EH (cell line): ENCODE results near the gene RALBP1.
"Not testable (repeated sequence)": the region's sequence is repeated elsewhere in the genome, so short reads cannot be mapped to it uniquely, and the experiment has no call there.

Experiments
- DNase-seq: peaks from one replicate; pipeline ENCODE4 v3.0.0-alpha.2; 2015; ENCODE audit warnings: low read depth

The RALBP1 gene

DNA sequence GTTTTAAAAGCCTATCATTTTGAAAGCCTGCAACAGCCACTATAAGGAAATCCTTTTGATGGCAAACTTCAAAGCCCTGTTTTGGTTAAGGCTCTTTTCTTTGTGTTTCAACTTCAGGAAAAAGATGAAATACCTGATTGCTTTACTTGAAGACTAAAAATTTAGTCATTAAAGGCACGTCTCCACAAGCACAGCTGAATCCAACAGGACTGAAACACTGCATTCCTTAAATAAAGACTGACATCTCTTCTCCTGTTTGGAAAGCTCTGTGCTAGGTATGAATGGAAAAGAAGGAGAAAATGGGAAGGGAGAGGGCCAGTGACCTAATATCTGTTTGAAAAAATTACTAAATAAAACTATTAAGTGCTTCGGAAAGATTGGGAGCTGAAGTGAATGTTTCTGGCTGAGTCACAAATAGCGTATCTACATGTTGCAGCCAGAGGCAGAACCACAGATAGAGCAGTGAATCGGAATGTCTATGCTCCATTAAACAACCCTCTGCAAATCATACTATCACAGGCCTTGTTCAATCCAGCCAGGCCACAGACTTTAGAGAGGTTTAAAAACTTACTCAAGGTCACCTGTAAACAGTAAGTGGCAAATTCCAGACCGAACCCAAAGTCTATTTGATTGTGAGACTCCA is 21.1 kb upstream of the RALBP1 start:
- DNase-seq: no peak

DNA sequence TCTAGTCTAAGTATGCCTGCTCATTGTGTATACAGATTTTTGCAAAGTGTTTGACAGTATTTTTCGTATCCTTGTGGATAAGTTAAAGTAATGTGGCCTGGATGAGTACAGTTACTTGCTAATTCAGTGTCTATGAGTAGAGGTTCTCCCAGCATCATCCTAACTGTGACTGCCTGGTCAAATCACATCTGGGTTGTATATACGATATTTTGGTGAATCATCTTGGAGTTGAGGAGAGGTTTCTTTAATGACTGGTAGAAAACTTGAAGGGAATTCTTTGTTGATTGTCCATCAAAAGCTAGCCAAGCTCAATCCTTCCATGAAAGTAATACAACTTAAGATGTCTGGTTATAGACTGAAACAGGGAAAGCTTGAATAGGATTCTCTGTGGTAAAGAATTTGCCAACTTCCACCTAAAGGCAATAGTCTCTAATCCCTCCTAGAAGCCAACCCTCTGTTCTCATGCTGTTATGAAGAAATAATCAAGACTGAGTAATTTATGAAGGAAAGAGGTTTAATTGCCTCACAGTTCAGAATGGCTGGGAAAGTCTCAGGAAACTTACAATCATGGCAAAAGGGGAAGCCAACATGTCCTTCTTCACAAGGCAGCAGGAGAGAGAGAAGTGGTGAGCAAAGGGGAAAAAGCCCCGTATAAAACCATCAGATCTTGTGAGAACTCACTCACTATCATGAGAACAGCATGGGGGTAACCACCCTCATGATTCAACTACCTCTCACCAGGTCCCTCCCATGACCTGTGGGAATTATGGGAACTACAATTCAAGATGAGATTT is 19.4 kb upstream of the RALBP1 start:
- DNase-seq: no peak

DNA sequence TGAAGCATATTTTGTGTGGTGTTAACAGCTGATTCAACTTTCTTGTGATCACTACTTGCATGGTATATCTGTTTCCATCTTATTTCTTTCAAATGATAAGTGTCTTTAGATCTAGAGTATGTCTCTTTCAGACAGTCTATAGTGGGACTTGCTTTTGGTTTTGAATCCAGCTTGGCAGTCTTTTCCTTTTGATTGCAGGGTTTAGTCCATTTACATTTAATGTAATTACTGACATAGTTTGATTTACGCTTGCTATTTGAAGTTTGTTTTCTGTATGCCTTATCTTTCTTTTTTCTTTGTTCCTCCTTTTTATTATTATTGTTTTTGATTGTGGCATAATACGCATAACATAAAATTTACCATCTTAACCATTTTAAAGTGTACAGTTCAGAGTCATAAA is 9.2 kb upstream of the RALBP1 start:
- DNase-seq: no peak

DNA sequence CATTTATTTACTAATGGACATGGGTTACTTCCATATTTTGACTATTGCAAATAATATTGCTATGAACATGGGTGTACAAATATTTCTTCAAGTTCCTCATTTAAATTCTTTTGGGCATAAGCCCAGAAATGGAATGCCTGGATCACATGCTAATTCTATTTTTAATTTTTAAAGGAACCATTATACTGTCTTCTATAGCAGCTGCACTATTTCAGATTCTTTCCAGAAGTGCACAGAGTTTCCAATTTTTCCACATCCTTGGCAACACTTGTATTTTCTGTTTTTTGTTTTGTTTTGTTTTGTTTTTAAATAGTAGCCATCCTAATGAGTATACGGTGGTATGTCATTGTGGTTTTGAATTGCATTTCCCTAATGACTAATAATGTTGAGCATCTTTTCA is 8.5 kb upstream of the RALBP1 start:
- peak; percentile 21 for DNase-seq

DNA sequence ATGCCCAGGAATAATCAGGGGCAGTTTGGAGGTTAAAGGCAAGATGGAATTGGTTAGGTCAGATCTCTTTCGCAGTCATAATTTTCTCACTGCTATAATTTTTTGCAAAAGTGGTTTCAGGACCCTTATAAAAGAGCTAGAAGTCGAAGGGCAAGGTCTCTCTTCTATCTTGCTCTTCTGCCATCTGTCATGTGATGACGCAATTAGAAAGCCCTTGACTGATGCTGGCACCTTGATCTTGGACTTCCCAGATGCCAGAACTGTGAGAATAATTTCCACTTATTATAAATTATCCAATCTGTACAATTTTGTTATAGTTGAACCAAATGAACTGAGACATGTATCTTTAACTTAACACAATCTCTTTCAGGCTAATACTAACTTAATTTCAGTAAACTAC is 6.3 kb upstream of the RALBP1 start:
- DNase-seq: no peak

DNA sequence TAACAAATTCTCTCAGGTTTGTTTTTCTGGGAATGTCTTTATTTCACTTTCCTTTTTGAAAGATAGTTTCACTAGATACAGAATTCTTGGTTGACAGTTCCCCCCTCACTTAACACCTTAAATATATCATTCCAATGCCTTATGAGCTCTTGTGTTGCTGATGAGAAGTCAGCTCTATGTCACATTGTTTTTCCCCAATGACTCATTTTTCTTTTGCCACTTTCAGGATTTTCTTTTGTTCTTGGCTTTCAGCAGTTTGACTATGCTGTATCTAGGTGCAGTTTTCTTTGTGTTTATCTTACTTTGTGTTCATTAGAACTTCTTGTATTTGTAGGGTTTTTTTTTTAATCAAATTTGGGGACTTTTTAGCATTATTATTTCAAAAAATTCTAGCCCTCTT is 5.6 kb upstream of the RALBP1 start:
- DNase-seq: no peak

DNA sequence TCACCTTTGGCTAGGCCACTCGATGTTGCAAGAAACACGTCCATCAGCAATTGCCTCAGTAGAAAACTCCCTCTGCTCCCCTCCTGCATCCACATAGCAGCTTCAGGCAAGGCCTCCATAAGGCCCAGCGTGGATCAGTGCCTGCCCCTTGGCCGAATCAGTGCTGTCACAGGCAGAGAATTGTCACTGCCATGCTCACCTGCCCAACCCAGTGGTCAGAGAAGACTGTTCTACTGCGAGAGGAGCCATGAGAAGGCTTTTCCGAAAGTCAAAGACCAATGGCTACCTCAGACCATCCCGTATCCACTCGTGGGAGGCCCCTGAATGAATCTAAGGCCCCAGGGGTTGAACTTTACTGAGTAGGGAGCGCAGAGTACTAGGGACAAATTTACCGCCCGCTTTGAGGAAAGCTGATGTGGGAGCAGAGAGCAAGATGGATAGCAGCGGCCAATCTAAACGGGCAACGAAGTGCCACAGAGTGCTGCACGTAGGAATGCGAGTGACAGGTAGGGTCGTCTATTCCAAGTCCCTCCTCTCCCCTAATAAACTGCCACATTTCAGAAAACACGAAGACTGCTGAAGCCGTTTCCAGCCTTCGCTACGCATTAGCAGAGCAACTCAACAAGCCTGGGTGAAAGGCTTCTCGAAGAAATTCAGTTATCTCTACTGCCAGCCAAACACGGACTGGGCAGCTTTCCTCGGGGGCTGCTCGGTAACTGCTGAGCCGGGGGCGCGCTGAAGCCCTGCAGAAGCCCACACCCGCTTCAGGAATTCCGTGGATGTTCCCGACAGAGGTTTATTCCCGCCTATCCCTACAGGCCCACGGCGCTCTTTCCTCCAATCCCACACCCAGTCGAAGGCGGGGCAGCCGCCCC is 968 bp upstream of the RALBP1 start:
- peak; percentile 88 for DNase-seq

DNA sequence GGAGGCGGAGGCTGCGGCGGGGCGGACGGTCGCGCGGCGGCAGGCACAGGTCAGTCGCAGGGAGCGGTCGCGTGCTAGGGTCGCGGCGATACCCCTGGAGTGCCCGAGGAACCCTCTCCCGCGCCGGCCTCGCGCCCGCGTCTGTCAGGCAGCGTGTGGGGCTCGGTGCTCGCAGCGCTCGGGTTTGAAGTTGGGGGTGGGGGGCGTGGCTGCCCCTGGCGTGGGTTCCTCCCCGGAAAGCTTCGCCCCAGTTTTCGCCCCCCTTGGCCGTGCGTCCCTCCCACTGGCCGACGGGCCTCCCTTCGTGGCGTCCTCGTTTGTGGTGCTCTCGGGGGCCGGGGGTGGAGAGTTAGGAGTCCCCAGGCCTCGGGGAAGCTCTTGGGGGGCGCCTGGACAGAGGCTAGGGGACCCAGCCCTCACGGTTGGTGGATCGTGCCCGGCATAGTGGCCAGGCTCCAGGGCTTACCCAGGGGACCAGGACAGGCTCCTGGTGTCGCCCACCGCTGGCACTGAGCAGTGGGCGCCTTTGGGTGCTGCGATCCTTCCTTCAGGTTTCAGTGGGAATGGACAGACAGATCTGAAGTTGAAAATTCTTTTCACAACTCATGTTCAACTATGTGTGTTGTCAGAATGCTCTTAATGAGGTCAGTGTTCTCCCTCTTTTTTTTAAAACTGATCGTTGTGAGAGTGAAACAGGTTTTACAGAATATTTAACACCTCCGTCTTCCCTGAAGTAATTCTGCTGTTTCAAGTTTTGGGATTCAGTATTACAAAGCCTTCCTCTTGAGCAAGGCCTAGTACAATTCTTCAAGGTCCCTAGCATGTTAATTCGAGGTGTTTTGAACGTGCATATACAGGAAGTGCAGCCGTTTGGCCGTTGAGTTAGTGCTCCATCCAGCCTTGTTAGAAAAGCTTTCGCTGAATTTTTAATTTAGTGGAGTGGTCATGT is 604 bp downstream of the RALBP1 start:
- DNase-seq: peak; percentile 48

DNA sequence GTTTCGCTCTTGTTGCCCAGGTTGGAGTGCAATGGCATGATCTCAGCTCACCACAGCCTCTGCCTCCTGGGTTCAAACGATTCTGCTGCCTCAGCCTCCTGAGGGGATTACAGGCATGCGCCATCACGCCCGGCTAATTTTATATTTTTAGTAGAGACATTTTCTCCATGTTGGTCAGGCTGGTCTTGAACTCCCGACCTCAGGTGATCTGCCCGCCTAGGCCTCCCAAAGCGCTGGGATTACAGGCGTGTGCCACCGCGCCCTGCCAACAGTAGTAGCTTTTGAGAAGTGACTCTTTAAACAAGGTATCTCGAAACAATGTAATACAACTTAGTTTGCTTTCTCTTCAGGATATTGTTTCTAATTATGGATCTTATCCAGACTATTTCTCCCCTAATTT is 1.6 kb downstream of the RALBP1 start:
- not testable (repeated sequence) for DNase-seq

DNA sequence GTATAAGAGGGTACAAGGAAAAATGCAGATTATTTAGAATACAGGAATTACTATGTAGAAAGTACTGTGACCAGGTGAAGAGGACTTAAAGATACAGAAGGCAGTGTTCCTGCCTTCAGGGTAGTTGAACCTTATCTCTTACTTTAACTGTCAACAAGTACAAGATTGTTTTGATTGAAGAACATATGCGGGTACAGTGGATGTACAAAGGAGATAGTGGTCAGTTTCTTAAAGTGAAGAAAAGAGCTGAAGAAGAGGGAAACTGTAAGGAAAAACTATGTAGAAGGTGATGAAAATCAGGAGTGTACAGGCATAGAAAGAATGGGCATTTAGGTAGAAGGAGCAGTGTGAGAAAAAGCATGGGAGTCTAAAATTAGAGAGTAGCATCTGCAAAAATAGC is 2.2 kb downstream of the RALBP1 start:
- no peak for DNase-seq

DNA sequence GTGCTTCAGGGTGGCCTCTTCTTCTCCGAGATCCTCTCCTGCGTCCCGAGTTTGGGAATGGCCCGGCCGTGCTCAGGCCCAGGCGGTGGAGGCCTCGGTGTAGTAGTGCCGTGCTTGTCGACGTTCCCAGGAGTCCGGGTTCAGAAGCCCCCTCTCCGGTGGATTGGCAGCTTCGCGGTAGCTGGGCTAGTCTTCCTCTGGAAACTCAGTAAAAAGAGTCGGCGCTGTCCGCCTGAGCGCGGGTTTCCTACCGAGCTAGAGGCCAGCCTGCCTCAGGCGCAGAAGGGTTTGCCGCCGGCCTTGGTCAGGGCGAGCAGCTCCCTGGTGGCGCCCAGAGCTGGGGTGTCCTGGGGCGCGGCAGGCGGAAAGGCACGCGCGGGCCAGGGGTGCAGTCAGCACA is 3.2 kb downstream of the RALBP1 start:
- DNase-seq: no peak

DNA sequence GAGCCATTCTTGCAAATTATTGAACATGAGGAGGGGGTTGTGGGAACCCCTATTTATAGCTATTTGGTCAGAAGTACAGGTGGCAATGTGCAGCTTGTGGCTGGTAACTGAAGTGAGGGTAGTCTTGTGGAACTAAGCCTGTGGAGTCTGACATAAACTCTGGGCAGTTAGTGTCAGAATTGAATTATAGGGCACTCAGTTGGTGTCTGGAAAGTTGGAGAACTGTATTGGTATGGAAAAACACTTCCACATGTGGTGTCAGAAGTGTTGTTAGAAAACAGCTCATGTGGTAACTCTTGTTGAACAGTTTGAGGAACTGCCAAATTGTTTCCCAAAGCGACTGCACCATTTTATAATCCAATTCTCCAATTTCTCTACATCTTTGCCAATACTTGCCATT is 7.5 kb downstream of the RALBP1 start:
- no peak for DNase-seq

DNA sequence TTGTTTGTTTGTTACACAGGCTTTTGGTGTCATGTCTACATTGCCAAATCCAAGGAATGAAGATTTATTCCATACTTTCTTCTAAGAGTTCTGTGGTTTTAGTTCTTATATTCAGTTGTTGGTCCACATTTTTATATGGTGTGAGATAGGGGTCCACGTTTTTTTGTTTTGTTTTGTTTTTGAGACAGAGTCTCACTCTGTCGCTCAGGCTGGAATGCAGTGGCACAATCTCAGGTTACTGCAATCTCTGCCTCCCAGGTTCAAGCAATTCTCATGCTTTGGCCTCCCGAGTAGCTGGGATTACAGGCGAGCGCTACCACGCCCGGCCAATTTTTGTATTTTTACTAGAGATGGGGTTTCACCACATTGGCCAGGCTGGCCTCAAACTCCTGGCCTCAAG is 8.2 kb downstream of the RALBP1 start:
- no peak for DNase-seq

DNA sequence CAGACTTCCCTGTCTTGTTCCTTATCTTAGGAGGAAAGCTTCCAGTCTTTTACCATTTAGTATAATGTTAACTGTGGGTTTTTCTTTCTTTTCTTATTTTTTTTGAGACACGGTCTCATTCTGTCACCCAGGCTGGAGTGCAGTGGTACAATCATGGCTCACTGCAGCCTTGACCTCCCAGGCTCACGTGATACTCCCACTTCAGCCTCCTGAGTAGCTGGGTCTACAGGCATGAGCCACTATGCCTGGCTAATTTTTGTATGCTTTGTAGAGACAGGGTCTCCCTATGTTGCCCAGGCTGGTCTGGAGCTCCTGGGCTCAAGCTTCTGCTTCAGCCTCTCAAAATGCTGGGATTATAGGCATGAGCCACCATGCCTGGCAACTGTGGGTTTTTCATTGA is 9.5 kb downstream of the RALBP1 start:
- DNase-seq: not testable (repeated sequence)

DNA sequence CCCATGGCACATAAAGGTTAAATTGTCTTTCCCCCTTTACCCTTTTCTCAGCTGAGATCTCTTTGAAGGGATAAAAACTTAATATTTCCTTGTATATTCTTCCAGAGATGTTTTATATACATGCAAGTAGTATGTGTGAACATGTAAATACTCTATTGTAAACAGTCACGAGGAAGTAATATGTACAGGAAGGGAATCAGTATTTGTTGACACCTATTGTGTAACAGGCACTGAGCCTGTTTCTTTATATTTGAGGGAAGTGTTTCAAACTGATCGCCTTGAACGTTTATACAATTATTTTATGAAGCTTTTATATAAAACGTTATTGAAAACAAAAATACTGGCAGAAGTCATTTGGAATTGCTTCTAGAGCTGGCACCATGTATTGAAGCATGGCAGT is 13.2 kb downstream of the RALBP1 start:
- no peak for DNase-seq

DNA sequence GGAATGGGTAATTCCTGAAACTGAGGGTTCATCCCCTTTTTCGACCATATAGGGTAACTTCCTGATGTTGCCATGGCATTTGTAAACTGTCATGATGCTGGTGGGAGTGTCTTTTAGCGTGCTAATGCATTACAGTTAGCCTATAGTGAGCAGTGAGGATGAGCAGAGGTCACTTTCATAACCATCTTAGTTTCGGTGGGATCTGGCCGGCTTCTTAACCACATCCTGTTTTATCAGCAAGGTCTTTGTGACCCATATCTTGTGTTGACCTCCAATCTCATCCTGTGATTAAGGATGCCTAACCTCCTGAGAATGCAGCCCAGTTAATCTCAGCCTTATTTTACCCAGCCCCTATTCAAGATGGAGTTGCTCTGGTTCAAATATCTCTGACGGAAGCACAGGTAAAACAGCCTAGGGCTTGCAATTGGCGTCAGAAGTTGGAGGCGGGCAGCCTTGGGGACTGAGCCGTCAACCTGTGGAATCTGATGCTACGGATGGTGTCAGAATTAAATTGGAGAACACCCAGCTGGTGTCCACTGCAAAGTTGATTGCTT is 19.5 kb downstream of the RALBP1 start:
- peak; percentile 61 for DNase-seq

DNA sequence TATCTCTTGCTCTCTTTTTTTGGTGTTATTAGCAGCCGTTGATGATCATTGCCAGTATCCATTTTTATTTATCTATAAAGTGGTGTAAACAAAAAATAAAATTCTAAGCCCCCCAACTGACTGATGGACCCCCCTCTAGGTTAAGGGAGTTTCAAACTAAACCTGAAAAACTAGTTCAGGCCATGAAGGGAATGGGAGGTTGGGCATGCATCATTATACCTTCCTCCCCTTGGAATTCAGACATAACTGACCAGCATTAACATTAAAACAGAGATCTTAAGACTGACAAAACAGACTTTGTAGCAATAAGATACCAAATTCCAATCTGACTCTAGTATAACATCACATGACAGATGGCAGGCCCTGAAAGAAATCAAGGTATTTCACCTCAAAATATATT is 20.2 kb downstream of the RALBP1 start:
- no peak for DNase-seq

DNA sequence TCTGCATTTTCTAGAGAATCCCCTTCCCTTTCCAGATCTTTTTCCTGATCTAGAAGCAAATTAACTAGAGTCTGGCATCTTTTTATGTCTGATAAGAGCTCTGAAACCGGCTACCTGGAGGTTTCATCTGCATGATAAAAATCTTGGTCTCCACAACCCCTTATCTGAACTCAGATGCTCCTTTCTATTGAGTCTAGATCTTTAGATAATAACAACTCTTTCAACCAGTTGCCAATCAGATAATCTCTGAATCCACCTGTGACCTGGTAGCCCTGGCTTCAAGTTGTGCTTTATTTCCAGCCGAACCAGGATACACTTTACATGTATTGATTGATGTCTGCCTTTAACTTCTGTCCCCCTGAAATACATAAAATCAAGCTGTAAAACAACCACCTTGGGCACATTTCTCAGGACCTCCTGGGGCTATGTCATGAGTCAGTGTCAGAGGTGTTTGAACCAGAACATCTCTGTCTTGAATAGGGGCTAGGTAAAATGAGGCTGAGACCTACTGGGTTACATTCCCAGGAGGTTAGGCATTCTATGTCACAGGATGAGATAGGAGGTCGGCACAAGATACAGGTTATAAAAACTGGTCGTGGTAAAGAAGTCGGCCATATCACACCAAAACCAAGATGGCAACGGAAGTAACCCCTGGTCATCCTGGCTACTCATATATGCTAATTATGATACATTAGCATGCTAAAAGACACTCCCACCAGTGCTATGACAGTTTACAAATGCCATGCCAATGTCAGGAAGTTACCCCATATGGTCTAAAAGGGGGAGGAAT is 20.8 kb downstream of the RALBP1 start:
- DNase-seq: no peak

DNA sequence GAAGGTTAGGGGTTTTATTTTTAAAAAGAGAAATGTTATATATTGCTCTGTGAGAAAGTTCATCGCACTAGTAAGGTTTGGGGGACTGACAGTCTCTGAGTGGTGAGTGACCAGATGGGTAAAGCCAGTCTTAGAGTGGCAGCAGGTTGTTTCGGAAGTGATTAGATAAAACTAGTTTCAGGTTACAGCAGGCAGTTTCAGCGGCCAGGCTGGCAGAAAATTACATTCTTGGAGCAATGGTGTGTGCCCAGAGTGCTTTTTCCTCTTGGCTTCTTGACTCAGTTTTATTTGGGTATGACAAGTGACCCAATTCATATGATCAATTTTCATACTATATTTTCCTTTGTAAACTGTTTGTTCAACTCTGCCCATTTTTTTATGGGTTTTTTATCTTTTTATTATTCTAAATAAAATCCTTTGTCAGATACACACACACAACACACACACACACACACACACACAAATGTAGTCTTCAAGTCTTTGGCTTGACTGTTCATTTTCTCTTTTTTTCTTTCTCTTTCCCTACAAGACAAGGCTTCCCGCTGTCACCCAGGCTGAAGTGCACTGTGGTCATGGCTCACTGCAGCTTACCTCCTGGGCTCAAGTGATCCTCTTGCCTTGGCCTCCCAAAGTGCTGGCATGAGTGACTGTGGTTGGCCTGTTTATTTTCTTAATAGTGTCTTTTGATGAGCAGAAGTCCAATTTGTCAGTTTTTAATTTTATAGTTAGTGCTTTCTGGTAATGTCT is 30.9 kb downstream of the RALBP1 start:
- peak; percentile 36 for DNase-seq

DNA sequence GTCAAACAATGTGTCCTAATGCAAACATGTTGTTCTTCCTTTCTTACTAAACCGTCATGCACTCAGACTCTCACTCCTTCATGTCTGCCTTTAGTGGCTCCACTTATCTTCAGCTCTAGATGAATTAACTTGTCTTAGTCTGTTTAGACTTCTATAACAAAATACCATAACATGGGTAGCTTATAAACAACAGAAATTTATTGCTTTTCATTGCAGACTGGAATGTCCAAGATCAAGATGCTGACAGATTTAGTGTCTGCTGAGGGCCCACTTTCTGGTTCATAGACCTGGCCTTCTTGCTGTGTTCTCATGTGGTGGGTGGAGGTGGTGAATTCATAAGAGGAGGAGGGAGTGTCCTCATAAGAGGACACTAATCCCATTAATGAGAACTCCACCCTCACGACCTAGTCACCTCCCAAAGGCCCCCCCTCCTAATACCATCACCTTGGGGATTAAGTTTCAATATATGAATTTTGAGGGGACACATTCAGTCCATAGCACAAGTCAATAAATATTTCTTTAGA is 32.3 kb downstream of the RALBP1 start:
- no peak for DNase-seq
